ENCODE measurements around the gene TM9SF3.

TM9SF3 gene

DNA sequence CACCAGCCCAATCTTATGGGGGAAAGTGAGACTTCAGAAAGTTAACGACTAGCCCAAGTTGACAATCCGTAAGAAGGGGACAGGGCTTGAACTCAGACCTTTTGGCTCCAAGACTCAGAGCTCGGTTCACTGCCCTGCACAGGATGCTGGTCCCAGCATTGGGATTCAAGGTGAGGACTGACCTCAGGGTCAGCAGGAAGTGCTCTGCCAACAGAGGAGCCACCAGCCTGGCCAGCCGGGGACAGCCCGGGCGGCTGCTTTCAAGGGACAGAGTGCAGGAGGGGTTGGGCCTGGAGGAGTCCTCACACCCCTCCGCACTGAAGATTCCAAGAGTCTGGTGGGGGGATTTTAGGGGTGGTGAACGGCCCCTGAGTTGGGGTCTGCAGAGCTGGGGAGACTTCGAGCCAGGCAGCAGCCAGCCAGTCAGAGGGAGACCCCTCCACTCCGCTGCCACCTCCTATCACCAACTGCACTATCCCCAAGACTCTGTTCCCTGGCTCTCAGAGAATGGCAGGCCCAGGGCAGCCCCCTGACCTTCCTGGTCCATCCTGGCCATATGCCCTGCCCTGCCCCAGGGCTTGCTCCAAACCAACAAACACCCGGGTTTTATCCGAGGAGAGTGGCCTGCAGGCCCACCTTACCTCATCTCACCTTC is 92.8 kb downstream of the TM9SF3 start:
- H3K4me3 ChIP-seq (ENCODE audit: low read length), result no peak overlapping the region
- no peak for DNase-seq (ENCODE audit: low read depth, low spot score)

DNA sequence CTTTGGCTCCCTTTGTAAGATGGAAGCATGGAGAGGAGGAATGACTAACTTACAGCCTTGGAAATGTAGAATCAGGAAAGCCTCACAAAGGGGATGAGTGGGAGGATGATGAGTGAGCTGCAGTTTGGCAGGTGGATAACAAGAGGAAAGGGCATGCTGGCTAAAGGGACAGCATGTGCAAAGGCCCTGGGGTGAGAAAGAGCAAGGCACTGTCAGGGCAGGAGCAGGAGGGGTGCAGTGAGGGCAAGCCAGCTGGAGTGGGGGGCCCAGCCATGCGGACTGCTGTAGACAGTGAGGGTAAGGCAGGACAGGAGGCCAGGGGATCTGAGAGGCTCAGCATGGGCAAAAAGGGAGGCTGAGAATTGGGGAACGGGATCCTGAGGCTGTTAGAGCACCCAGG is 93.6 kb downstream of the TM9SF3 start:
- DNase-seq (ENCODE audit: low read depth, low spot score), result no peak
- no peak overlapping the region for H3K4me3 ChIP-seq (ENCODE audit: low read length)

DNA sequence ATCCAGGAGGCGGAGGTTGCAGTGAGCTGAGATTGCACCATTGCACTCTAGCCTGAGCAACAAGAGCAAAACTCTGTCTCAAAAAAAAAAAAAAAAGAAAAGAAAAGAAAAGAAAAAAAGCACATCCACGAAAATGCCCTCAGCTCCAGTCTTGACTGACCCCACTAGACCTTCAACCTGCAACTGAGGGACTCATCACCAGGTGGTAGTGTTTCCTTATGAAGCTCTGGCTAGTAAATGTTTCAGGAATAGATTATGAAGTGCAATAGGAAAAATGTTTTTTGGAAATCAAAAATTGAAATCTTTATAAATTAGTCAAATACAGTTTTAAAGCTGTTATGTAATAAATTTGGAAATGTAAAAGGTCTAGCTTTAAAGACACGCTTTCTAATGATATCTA is 95.5 kb downstream of the TM9SF3 start:
- no peak overlapping the region for H3K4me3 ChIP-seq (ENCODE audit: low read length)
- DNase-seq (ENCODE audit: low read depth, low spot score), result no peak

DNA sequence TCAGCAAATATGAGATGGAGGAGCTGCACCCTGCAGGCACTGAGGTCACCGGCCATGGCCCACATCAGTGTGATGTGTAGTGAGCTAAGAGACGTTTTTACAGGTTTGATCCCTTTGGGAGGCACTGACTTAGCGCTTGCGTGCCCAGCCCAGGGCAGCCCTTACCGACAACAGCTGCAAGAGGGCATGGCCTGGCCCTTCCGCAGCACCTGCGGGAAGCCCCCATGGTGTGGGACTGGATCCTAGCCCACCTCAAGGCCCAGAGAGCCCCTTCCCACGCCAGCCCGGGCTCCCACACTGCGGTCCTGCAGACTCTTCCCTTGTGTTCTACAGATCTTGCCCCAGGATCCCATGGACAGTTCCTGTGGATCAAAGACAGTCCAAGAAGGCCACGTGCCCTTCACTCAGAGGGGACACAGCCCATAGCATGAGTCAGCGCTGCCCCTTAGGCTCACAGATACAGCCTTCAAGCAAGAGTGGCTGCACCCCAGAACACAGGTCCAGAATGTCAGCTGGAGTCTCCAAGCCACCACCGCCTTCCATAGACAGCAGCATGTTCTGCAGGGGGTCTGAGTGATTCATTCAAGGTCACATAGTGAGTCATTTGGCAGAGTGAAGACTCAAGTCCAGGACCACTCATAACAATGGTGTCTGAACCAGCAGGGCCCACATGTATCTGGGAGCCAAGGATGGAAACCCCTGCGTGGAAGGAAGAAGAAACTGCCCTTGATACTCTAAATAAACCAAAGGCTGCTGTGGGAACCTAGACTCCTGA is 98.5 kb downstream of the TM9SF3 start:
- no peak overlapping the region for H3K4me3 ChIP-seq (ENCODE audit: low read length)
- no peak for DNase-seq (ENCODE audit: low read depth, low spot score)

- no peak overlapping the region for H3K4me3 ChIP-seq (ENCODE audit: low read length)
- no peak for DNase-seq (ENCODE audit: low read depth, low spot score)
Measured at GRCh38 chr10:96482815-96483588, 103.8 kb downstream of the TM9SF3 start.

DNA sequence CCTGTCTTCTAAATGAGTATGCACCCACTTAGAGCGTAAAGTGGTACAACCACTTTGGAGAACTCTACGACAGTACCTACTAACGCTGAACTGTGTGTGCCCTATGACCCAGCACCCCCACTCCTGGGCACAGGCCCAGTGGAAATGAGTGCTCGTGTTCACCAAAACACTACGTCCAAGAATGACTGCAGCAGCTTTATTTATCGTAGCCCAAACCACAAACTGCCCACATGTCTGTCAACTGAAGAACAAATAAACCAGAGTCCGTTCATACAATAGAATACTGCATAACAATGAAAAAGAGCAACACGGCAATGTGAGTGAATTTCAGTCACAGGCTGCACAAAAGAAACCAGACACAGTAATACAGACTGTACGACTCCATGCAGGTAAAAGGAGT is 108.5 kb downstream of the TM9SF3 start:
- no peak for DNase-seq (ENCODE audit: low read depth, low spot score)

GRCh38 chr10:96473866-96474265 is 112.9 kb downstream of the TM9SF3 start:
- no peak overlapping the region for H3K4me3 ChIP-seq (ENCODE audit: low read length)
- DNase-seq (ENCODE audit: low read depth, low spot score), result no peak

More for the DNA sequence above, 108.5 kb downstream of the TM9SF3 start:
- H3K4me3 ChIP-seq (ENCODE audit: low read length), result no peak overlapping the region

- no peak overlapping the region for H3K4me3 ChIP-seq (ENCODE audit: low read length)
- DNase-seq (ENCODE audit: low read depth, low spot score), result peak; percentile 32
Measured at GRCh38 chr10:96470116-96470743, 116.6 kb downstream of the TM9SF3 start.

- peak; percentile 33 for DNase-seq (ENCODE audit: low read depth, low spot score)
- no peak overlapping the region for H3K4me3 ChIP-seq (ENCODE audit: low read length)
Measured at GRCh38 chr10:96468845-96469244, 118.0 kb downstream of the TM9SF3 start.

All from Jurkat, Clone E6-1 (cell line).